OCI-LY7 (cell line): Measurements from ENCODE around the gene TRAPPC14. TPM values are rescaled to one million over a fixed set of nuclear protein-coding genes. Genes with fewer than 3 reads are reported as not detected.
"Not testable (repeated sequence)": the region's sequence is repeated elsewhere in the genome, so short reads cannot be mapped to it uniquely, and the experiment has no call there.

Experiments
- BruUV-seq: library from RNA; stranded (reverse); fragments of 400-500 nt; replicated peaks from 2 replicates; lab custom pipeline; 2021; lab: Mats Ljungman, UMichigan
- CTCF ChIA-PET: fragments of 300-600 bp; sonication (Branson Sonifier 250); formaldehyde crosslinking; loops from one replicate; lab custom pipeline; 2022; ENCODE audit warnings: antibody characterized with exemption; ENCODE audit not compliant: unreplicated experiment; lab: Charles Lee
- POLR2A ChIA-PET: fragments of 300-600 bp; sonication (Branson Sonifier 250); formaldehyde crosslinking; loops from one replicate; lab custom pipeline; 2022; ENCODE audit warnings: antibody characterized with exemption; lab: Charles Lee
- DNase-seq: peaks from one replicate; pipeline ENCODE4 v3.0.0-alpha.2; 2015; ENCODE audit warnings: low spot score
- H2AFZ ChIP-seq: fragments of 200-600 bp; sonication (generic), shearing (Covaris generic); 2 replicates; pipeline ENCODE4 v1.6.1; 2014; ENCODE audit warnings: mild to moderate bottlenecking, antibody characterized with exemption, low read length, moderate library complexity
- H3K27ac ChIP-seq: fragments of 200-600 bp; sonication (generic); 2 replicates; pipeline ENCODE4 v1.5.1; 2014; ENCODE audit warnings: mixed run types, low read depth, mild to moderate bottlenecking, moderate library complexity, low read length, inconsistent platforms; ENCODE audit not compliant: poor library complexity, severe bottlenecking
- H3K36me3 ChIP-seq: fragments of 200-600 bp; sonication (generic); 2 replicates; pipeline ENCODE4 v1.6.1; 2014; ENCODE audit warnings: mild to moderate bottlenecking, antibody characterized with exemption, low read length, moderate library complexity, mixed read lengths; ENCODE audit not compliant: insufficient read depth
- H3K4me1 ChIP-seq: fragments of 200-600 bp; sonication (generic); 2 replicates; pipeline ENCODE4 v1.5.1; 2014; ENCODE audit warnings: mild to moderate bottlenecking, low read length; ENCODE audit not compliant: insufficient read depth, poor library complexity, severe bottlenecking
- H3K4me2 ChIP-seq: fragments of 200-600 bp; sonication (generic); 2 replicates; pipeline ENCODE4 v1.6.1; 2014; ENCODE audit warnings: mild to moderate bottlenecking, low read length
- H3K4me3 ChIP-seq: fragments of 200-600 bp; sonication (generic); 2 replicates; pipeline ENCODE4 v1.5.1; 2014; ENCODE audit warnings: mild to moderate bottlenecking, low read depth, low read length; ENCODE audit not compliant: poor library complexity, severe bottlenecking
- H3K79me2 ChIP-seq: fragments of 200-600 bp; sonication (generic); 2 replicates; pipeline ENCODE4 v1.6.1; 2016; ENCODE audit warnings: low read depth, mild to moderate bottlenecking, low read length, moderate library complexity, mixed read lengths; ENCODE audit not compliant: insufficient read depth
- H3K9me2 ChIP-seq: fragments of 200-600 bp; sonication (generic); 2 replicates; pipeline ENCODE4 v1.6.1; 2016; ENCODE audit warnings: mild to moderate bottlenecking, low read length, mixed read lengths; ENCODE audit not compliant: insufficient read depth
- H3K9me3 ChIP-seq: fragments of 200-600 bp; sonication (generic); 2 replicates; pipeline ENCODE4 v1.6.1; 2014; ENCODE audit warnings: mild to moderate bottlenecking, mixed run types, low read length, mixed read lengths
- H4K20me1 ChIP-seq: fragments of 200-600 bp; sonication (generic); 2 replicates; pipeline ENCODE4 v1.6.1; 2014; ENCODE audit warnings: mild to moderate bottlenecking, antibody characterized with exemption, low read length, moderate library complexity, mixed read lengths; ENCODE audit not compliant: insufficient read depth
- EZH2phosphoT487 ChIP-seq: fragments of 200-600 bp; sonication (generic); IDR thresholded peaks from 2 replicates; pipeline ENCODE4 v1.6.1; 2018; ENCODE audit warnings: low read depth, borderline replicate concordance, mild to moderate bottlenecking, mixed run types, antibody characterized with exemption, low read length, moderate library complexity, mixed read lengths
- intact Hi-C: fragments of 100-400 bp; cut with micrococcal nuclease; formaldehyde crosslinking; loops from one replicate; pipeline ENCODE4 v1.10.0; 2022; ENCODE audit not compliant: unreplicated experiment
- total RNA-seq, 2 experiments: library from RNA; depleted of rRNA in 1 of 2; stranded (reverse); fragments of >200 nt in 1 of 2; shearing (Covaris generic) in 1 of 2; gene quantifications; 2 replicates each; pipeline ENCODE4 v1.2.3, GENCODE V29; 2014 to 2022
- TF ChIP-seq, protein P1 (sequence below): fragments of 200-600 bp; sonication (generic); conservative IDR thresholded peaks from 2 replicates; pipeline ENCODE4 v1.5.1; 2014; ENCODE audit warnings: mild to moderate bottlenecking, antibody characterized with exemption, low read length, moderate library complexity, mixed read lengths

Gene TRAPPC14
- total RNA-seq, 2 experiments from 2014 or later: 38.8 to 41.6 TPM

DNA sequence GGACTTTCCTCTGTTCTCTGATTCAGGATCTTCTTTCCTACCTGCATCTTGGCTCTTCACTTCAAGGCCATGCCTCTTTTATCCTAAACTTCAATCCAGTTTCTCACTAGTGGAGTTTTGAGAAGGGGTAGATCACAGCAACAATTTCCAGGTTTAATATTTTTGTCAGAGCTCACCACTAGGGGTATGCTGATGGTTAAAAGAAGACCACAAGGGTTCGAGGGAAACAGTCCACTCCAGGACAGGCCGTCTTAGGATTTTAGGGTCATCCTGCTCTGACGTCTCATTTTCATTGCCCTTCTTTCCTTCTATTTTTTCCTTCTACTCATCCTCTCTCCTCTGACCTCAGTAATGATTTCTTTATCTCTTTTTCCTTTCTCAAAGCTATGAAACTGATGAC, 30.5 kb upstream of the TRAPPC14 start:
- Histone ChIP-seq H3K4me1 (peaks cover 65% of the 10 kb centered on the region), H3K4me3 (peak overlapping the region; percentile 48), H3K79me2 (no peaks in the 10 kb centered on the region), H3K9me3 (no peaks in the 10 kb centered on the region), H3K4me2 (peak overlapping the region; percentile 72), H3K36me3 (no peaks in the 10 kb centered on the region), H3K27ac (peak overlapping the region; percentile 95), H4K20me1 (no peaks in the 10 kb centered on the region), H3K9me2 (no peaks in the 10 kb centered on the region), H2AFZ (peak overlapping the region; percentile 77; the same call in 1 of the 2 replicates)
- peak; percentile 61 for DNase-seq
- intact Hi-C loops: no loop called here
- TF ChIP-seq, protein P1, sequence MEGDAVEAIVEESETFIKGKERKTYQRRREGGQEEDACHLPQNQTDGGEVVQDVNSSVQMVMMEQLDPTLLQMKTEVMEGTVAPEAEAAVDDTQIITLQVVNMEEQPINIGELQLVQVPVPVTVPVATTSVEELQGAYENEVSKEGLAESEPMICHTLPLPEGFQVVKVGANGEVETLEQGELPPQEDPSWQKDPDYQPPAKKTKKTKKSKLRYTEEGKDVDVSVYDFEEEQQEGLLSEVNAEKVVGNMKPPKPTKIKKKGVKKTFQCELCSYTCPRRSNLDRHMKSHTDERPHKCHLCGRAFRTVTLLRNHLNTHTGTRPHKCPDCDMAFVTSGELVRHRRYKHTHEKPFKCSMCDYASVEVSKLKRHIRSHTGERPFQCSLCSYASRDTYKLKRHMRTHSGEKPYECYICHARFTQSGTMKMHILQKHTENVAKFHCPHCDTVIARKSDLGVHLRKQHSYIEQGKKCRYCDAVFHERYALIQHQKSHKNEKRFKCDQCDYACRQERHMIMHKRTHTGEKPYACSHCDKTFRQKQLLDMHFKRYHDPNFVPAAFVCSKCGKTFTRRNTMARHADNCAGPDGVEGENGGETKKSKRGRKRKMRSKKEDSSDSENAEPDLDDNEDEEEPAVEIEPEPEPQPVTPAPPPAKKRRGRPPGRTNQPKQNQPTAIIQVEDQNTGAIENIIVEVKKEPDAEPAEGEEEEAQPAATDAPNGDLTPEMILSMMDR: peak; percentile 76
- TF ChIP-seq EZH2phosphoT487: no peak
- BruUV-seq: no TSS peak
- CTCF ChIA-PET: interaction anchor here (1.4 kb wide), 2 partner anchors 11 to 29 kb away, joined by 4 read pairs; no protein-coding TSS in a partner anchor
- POLR2A ChIA-PET: interaction anchor here (0.5 to 2.6 kb wide), 5 partner anchors 26 to 689 kb away, joined by 3 to 9 read pairs (median 4); partner anchors contain the start of gene LAMTOR4

- H3K9me2 ChIP-seq: no peaks in the 10 kb centered on the region
- no peak overlapping the region for H3K27ac ChIP-seq
- H3K79me2 ChIP-seq: no peaks in the 10 kb centered on the region
- BruUV-seq: no TSS peak
- H3K9me3 ChIP-seq: no peaks in the 10 kb centered on the region
- DNase-seq: no peak
- TF ChIP-seq EZH2phosphoT487: no peak
- TF ChIP-seq, protein P1: no peak
- no peak overlapping the region for H3K4me3 ChIP-seq
- CTCF ChIA-PET: no interaction called here
- no peaks in the 10 kb centered on the region for H3K36me3 ChIP-seq
- H3K4me1 ChIP-seq: peaks cover 58% of the 10 kb centered on the region
- no peaks in the 10 kb centered on the region for H4K20me1 ChIP-seq
- no peak overlapping the region for H3K4me2 ChIP-seq
- POLR2A ChIA-PET: interaction anchor here (0.5 kb wide), 1 partner anchor 14 kb away, joined by 3 read pairs; no protein-coding TSS in a partner anchor
- H2AFZ ChIP-seq: no peak overlapping the region
- intact Hi-C loops: no loop called here
Observed at GRCh38 chr7:100185726-100186125, 27.2 kb upstream of the TRAPPC14 start.

DNA sequence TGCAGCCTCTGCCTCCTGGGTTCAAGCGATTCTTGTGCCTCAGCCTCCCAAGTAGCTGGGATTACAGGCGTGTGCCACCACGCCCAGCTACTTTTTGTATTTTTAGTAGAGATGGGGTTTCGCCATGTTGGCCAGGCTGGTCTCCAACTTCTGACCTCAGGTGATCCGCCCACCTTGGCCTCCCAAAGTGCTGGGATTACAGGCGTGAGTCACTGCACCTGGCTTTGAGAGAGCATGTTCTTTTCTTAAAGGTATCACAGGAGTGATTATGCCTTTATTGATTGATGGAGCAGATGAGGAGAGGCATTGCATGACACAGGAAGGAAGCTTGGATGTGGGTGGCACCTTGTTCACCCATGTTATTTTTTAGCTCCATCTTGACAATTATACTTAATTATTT, 24.6 kb upstream of the TRAPPC14 start:
- H4K20me1 ChIP-seq, H3K4me3 ChIP-seq, H3K79me2 ChIP-seq, CTCF ChIA-PET, H3K27ac ChIP-seq, H3K36me3 ChIP-seq, H3K9me3 ChIP-seq, DNase-seq, intact Hi-C loops, BruUV-seq, H2AFZ ChIP-seq, H3K4me2 ChIP-seq, H3K9me2 ChIP-seq: not testable (repeated sequence)
- POLR2A ChIA-PET: interaction anchor here (0.7 to 1.3 kb wide), 3 partner anchors 11 to 171 kb away, joined by 4 to 6 read pairs (median 4); partner anchors contain the start of gene LAMTOR4
- H3K4me1 ChIP-seq: peaks cover 64% of the 10 kb centered on the region

DNA sequence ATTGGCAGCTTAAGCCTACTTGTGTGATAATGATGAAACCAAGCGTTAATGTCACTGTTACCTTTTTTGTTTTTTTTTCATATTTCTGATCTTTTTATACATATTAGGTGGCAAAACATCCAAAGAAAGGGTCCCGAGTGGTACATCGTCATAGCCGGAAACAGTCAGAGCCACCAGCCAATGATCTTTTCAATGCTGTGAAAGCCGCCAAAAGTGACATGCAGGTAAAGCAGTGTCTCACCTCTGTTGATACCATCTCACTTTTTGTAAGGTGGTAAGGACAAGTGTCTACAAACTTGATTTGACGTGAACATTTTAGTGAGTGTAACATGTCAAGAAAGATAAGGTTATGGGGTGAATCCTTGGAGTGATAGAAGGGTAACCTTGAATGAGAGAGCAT, 24.1 kb upstream of the TRAPPC14 start:
- H4K20me1 ChIP-seq, CTCF ChIA-PET, H3K36me3 ChIP-seq, H3K9me2 ChIP-seq, intact Hi-C loops, H3K4me3 ChIP-seq, H3K9me3 ChIP-seq, BruUV-seq, DNase-seq, H3K79me2 ChIP-seq: not testable (repeated sequence)
- POLR2A ChIA-PET: interaction anchor here (0.7 to 1.3 kb wide), 3 partner anchors 11 to 171 kb away, joined by 4 to 6 read pairs (median 4); partner anchors contain the start of gene LAMTOR4
- Histone ChIP-seq H3K4me1 (peaks cover 69% of the 10 kb centered on the region), H3K27ac (peak overlapping the region; percentile 79), H2AFZ (peak overlapping the region; percentile 27; the same call in 1 of the 2 replicates), H3K4me2 (peak overlapping the region; percentile 53; the same call in 1 of the 2 replicates)

DNA sequence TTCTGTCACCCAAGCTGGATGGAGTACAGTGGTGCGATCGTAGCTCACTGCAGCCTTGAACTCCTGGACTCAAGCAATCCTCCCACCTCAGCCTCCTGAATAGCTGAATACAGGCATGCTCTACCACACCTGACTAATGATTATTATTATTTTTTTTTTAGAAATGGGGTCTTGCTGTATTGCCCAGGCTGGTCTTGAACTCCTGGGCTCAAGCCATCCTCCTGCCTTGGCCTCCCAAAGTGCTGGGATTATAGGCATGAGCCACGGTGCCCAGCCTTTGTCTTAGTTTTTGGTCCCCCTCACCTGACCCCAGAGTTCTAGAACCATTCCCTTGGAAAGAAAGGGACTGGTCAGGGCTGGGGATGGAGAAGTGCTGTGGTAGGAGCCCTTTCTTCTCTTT, 21.6 kb upstream of the TRAPPC14 start:
- POLR2A ChIA-PET: interaction anchor here (0.7 to 1.4 kb wide), 3 partner anchors 38 to 232 kb away, joined by 3 to 7 read pairs (median 6); no protein-coding TSS in a partner anchor
- peak overlapping the region; percentile 27 for H3K4me3 ChIP-seq
- H3K9me2 ChIP-seq, H4K20me1 ChIP-seq, H3K36me3 ChIP-seq, intact Hi-C loops, H3K9me3 ChIP-seq, BruUV-seq, H3K79me2 ChIP-seq, DNase-seq: not testable (repeated sequence)
- H3K4me2 ChIP-seq: peak overlapping the region; percentile 53
- peak overlapping the region; percentile 24; the same call in 1 of the 2 replicates for H2AFZ ChIP-seq
- CTCF ChIA-PET: interaction anchor here (0.6 to 1.0 kb wide), 2 partner anchors 10 to 35 kb away, joined by 3 to 8 read pairs; no protein-coding TSS in a partner anchor
- H3K27ac ChIP-seq: peak overlapping the region; percentile 79
- peaks cover 78% of the 10 kb centered on the region for H3K4me1 ChIP-seq
